Activated CD8-positive, alpha-beta memory T cell treated with anti-CD3 and anti-CD28 coated beads, Interleukin-2, amount 50 U/mL, for 1 hour (primary cell): ENCODE results near the gene DNAL4.

Experiments
- DNase-seq: peaks from one replicate; pipeline ENCODE4 v3.0.0-alpha.2; 2020; ENCODE audit errors: extremely low read depth

The DNAL4 gene

GRCh38 chr22:38758276-38758945 is 35.5 kb downstream of the DNAL4 start:
- peak; percentile 72 for DNase-seq

- DNase-seq, result no peak
These were observed 36.5 kb downstream of the DNAL4 start for GRCh38 chr22:38757464-38757757.

- no peak for DNase-seq
These were observed 37.1 kb downstream of the DNAL4 start for GRCh38 chr22:38756711-38757463.

GRCh38 chr22:38755911-38756532 is 37.9 kb downstream of the DNAL4 start, which contains the start of gene SUN2:
Gene SUN2 (minus strand): TSS chr22:38755998. CDS start chr22:38752628, 3,370 bp downstream.
- peak; percentile 76 for DNase-seq

- no peak for DNase-seq
These were observed 38.6 kb downstream of the DNAL4 start for GRCh38 chr22:38755155-38755910.

GRCh38 chr22:38754751-38755154 is 39.2 kb downstream of the DNAL4 start:
- no peak for DNase-seq

GRCh38 chr22:38753948-38754750 is 39.8 kb downstream of the DNAL4 start:
- no peak for DNase-seq

- DNase-seq, result peak; percentile 51
These were observed 42.3 kb downstream of the DNAL4 start for GRCh38 chr22:38751422-38752346.

GRCh38 chr22:38751066-38751421 is 42.9 kb downstream of the DNAL4 start:
- DNase-seq, result no peak

- DNase-seq, result no peak
These were observed 43.3 kb downstream of the DNAL4 start for GRCh38 chr22:38750638-38751037.

GRCh38 chr22:38750104-38750503 is 43.8 kb downstream of the DNAL4 start:
- no peak for DNase-seq

GRCh38 chr22:38748487-38749136 is 45.3 kb downstream of the DNAL4 start:
- no peak for DNase-seq

GRCh38 chr22:38745676-38746460 is 48.1 kb downstream of the DNAL4 start:
- no peak for DNase-seq

- DNase-seq, result no peak
These were observed 49.0 kb downstream of the DNAL4 start for GRCh38 chr22:38744981-38745380.

- DNase-seq, result no peak
These were observed 51.6 kb downstream of the DNAL4 start for GRCh38 chr22:38742176-38742942.

- DNase-seq, result no peak
These were observed 52.4 kb downstream of the DNAL4 start for GRCh38 chr22:38741576-38741975.

- no peak for DNase-seq
These were observed 52.8 kb downstream of the DNAL4 start for GRCh38 chr22:38741166-38741565.

GRCh38 chr22:38740754-38741153 is 53.2 kb downstream of the DNAL4 start:
- no peak for DNase-seq
